ENCODE results near the gene CCDC146.
"Not testable (repeated sequence)": the region's sequence is repeated elsewhere in the genome, so short reads cannot be mapped to it uniquely, and the experiment has no call there.

The CCDC146 gene

DNA sequence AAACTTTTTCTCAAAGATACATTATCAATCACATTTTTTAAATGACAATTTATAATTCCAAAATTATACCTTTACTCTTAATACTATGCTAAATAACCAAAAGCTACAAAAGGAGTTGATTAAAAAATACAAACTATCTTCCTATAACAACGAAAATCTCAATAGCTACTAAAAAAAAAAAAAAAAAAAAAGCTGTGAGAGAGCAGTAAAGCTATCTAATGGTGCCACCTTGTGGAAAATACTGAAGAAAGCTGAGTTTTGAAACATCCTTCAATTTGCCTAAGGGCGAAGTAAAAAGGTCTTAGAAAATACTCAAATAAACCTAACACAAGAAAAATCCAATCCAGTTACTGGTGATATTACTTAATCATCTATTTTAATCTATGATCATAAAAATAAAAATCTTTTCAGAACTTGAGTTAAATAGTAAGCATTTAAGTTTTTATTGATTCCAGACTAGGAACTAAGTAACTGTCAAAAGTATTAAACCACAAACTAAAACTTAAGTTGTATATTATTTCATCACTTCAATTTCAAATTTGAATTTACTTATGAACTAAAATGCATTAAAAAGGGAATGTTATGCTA, 9.6 kb upstream of the CCDC146 start:
- H3K36me3 Mint-ChIP-seq (ENCODE audit: low read depth); H3K27me3 Mint-ChIP-seq; H3K4me1 Mint-ChIP-seq (ENCODE audit: low read depth); H3K4me3 Mint-ChIP-seq; H3K9me3 Mint-ChIP-seq; H3K27ac Mint-ChIP-seq: not testable (repeated sequence)

- not testable (repeated sequence) for H3K9me3 Mint-ChIP-seq, H3K27ac Mint-ChIP-seq
These were observed 3.1 kb downstream of the CCDC146 start for GRCh38 chr7:77125486-77125885.

DNA sequence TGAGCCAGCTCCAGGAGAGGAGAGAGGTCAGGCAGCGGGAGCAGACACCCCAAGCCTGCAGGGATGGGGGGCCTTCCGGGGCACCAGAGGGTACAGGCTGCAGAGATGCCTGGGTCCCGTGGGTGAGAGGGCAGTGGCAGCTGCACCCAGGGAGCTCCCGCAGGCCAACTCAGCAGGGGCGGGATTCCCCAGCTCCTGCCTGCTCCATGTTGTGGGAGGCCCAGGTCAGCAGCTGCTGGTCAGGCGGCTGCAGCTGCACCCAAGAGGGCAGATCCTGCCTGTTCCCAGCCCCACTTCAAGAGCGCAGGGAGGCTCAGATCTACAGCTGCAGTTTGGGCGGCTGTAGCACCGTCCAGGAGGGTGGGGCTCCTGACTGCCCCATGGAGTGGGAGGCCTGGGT, 4.6 kb downstream of the CCDC146 start:
- H3K27ac Mint-ChIP-seq; H3K4me3 Mint-ChIP-seq; H3K27me3 Mint-ChIP-seq; H3K9me3 Mint-ChIP-seq; H3K36me3 Mint-ChIP-seq (ENCODE audit: low read depth): not testable (repeated sequence)
- H3K4me1 Mint-ChIP-seq (ENCODE audit: low read depth) = peaks cover 16% of the 10 kb centered on the region

More at GRCh38 chr7:77125486-77125885, 3.1 kb downstream of the CCDC146 start:
- H3K27me3 Mint-ChIP-seq; H3K4me3 Mint-ChIP-seq; H3K36me3 Mint-ChIP-seq (ENCODE audit: low read depth): not testable (repeated sequence)
- H3K4me1 Mint-ChIP-seq (ENCODE audit: low read depth) = peaks cover 23% of the 10 kb centered on the region

DNA sequence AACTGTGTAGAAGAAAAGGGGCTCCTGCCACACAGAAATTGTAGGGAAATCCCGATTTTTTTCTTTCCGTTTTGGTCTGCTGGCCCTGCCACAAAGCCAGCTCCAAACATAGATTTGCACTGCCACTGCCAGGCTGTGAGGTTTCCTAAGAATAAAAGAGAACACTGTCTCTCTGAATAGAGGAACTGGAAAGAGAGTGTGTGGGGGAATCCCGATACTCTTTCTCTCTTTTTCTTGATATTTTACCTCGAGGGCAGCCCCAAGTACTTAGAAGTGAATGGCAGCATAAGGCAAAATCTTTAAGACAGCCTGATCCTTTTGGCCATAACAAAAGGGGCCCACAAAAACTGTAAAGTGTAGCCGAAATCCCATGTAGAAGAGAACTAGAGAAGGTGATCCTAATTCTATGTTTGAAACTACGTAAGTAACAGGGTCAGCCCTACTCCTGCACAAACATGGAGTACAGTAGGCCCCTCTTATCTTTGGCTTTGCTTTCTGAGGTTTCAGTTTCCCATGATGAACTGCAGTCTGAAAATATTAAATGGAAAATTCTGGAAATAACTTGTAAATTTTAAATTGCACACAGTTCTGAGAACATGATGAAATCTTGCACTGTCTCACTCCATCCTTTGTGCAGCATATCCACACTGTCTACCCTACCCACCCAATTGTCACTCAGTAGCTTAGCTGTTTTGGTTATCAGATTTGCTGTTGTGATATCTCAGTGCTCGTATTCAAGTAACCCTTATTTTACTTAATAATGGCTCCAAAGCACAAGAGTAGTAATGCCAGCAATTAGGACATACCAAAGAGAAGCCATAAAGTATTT, 6.4 kb downstream of the CCDC146 start:
- H3K4me3 Mint-ChIP-seq; H3K36me3 Mint-ChIP-seq (ENCODE audit: low read depth); H3K27ac Mint-ChIP-seq; H3K9me3 Mint-ChIP-seq; H3K27me3 Mint-ChIP-seq: not testable (repeated sequence)
- H3K4me1 Mint-ChIP-seq (ENCODE audit: low read depth) = peaks cover 12% of the 10 kb centered on the region

GRCh38 chr7:77131781-77132180, 9.4 kb downstream of the CCDC146 start:
- H3K36me3 Mint-ChIP-seq (ENCODE audit: low read depth); H3K27me3 Mint-ChIP-seq; H3K4me3 Mint-ChIP-seq: not testable (repeated sequence)

DNA sequence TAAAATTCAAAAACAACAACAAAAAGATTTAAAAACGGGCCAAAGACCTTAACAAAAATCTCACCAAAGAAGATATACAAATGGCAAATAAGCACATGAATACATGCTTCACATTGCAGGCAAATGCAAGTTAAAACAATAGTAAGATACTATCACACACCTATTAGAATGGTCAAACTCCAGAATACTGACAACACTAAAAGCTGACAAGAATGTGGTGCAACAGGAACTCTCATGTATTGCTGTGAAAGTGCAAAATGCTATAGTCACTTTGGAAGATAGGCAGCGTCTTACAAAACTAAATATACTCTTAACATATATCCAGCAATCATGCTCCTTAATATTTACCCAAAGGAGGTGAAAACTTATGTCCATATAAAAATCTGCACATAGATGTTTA, 16.3 kb downstream of the CCDC146 start:
- not testable (repeated sequence) for H3K4me1 Mint-ChIP-seq (ENCODE audit: low read depth); H3K27ac Mint-ChIP-seq; H3K9me3 Mint-ChIP-seq; H3K4me3 Mint-ChIP-seq; H3K36me3 Mint-ChIP-seq (ENCODE audit: low read depth); H3K27me3 Mint-ChIP-seq

More at GRCh38 chr7:77131781-77132180, 9.4 kb downstream of the CCDC146 start:
- not testable (repeated sequence) for H3K27ac Mint-ChIP-seq, H3K9me3 Mint-ChIP-seq
- H3K4me1 Mint-ChIP-seq (ENCODE audit: low read depth) = peaks cover 12% of the 10 kb centered on the region

- H3K4me3 Mint-ChIP-seq, H3K27me3 Mint-ChIP-seq: not testable (repeated sequence)
These were observed 17.9 kb downstream of the CCDC146 start for GRCh38 chr7:77140291-77140690.

GRCh38 chr7:77152232-77152631, 29.8 kb downstream of the CCDC146 start:
- peaks cover 13% of the 10 kb centered on the region for H3K4me1 Mint-ChIP-seq (ENCODE audit: low read depth)
- not testable (repeated sequence) for H3K27ac Mint-ChIP-seq; H3K36me3 Mint-ChIP-seq (ENCODE audit: low read depth); H3K4me3 Mint-ChIP-seq; H3K27me3 Mint-ChIP-seq; H3K9me3 Mint-ChIP-seq

More at GRCh38 chr7:77140291-77140690, 17.9 kb downstream of the CCDC146 start:
- not testable (repeated sequence) for H3K27ac Mint-ChIP-seq; H3K36me3 Mint-ChIP-seq (ENCODE audit: low read depth); H3K9me3 Mint-ChIP-seq; H3K4me1 Mint-ChIP-seq (ENCODE audit: low read depth)

- H3K27ac Mint-ChIP-seq = peak overlapping the region; percentile 78
- not testable (repeated sequence) for H3K27me3 Mint-ChIP-seq; H3K9me3 Mint-ChIP-seq; H3K36me3 Mint-ChIP-seq (ENCODE audit: low read depth); H3K4me3 Mint-ChIP-seq
- peaks cover 25% of the 10 kb centered on the region for H3K4me1 Mint-ChIP-seq (ENCODE audit: low read depth)
These were observed 32.6 kb downstream of the CCDC146 start for GRCh38 chr7:77154917-77155464.

DNA sequence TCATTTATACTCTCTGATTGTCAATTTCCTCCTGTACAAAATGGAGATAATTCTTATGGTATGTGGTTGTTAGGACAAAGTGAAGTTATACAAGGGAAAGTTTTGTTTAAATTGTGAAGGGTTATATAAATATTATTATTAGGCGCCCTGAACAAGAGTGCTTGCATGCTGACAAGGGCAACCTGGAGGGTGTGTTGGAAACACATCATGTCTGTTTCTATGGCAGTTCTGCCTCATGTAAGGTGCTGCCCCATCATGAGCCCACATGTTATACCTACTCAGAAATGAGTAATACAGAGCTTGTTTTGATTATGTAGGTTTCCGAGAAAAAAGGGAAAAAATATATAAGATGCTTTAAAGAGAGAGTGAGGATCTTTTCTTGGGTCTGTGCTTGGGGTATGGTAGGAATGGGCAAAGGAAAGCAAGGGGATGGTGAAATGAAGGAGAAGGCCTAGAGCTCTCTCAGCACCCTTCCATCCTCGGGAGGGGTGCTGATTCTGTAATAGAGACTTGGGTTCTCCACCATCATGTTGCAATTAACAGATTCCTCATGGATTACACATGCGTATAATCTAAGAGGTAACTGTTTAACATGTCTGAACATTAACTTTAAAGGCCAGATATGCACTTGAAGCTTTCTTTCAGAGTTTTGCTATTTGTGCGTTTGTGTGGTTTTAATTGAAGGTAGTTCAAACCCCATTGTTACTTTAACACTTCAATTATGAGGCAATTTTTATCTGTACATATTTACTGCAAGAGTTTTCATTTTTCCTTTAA, 33.4 kb downstream of the CCDC146 start:
- not testable (repeated sequence) for H3K27me3 Mint-ChIP-seq; H3K4me3 Mint-ChIP-seq; H3K9me3 Mint-ChIP-seq; H3K36me3 Mint-ChIP-seq (ENCODE audit: low read depth)
- H3K4me1 Mint-ChIP-seq (ENCODE audit: low read depth) = peaks cover 25% of the 10 kb centered on the region
- H3K27ac Mint-ChIP-seq = peak overlapping the region; percentile 78

GRCh38 chr7:77157034-77157433, 34.6 kb downstream of the CCDC146 start:
- not testable (repeated sequence) for H3K9me3 Mint-ChIP-seq; H3K36me3 Mint-ChIP-seq (ENCODE audit: low read depth); H3K4me3 Mint-ChIP-seq; H3K27me3 Mint-ChIP-seq
- peaks cover 25% of the 10 kb centered on the region for H3K4me1 Mint-ChIP-seq (ENCODE audit: low read depth)
- peak overlapping the region; percentile 75 for H3K27ac Mint-ChIP-seq

GRCh38 chr7:77157446-77157845, 35.0 kb downstream of the CCDC146 start:
- H3K9me3 Mint-ChIP-seq = no peaks in the 10 kb centered on the region
- peak overlapping the region; percentile 75 for H3K27ac Mint-ChIP-seq
- H3K36me3 Mint-ChIP-seq (ENCODE audit: low read depth) = no peaks in the 10 kb centered on the region
- H3K4me1 Mint-ChIP-seq (ENCODE audit: low read depth) = peaks cover 25% of the 10 kb centered on the region
- H3K27me3 Mint-ChIP-seq = no peaks in the 10 kb centered on the region
- peak overlapping the region; percentile 43 for H3K4me3 Mint-ChIP-seq

DNA sequence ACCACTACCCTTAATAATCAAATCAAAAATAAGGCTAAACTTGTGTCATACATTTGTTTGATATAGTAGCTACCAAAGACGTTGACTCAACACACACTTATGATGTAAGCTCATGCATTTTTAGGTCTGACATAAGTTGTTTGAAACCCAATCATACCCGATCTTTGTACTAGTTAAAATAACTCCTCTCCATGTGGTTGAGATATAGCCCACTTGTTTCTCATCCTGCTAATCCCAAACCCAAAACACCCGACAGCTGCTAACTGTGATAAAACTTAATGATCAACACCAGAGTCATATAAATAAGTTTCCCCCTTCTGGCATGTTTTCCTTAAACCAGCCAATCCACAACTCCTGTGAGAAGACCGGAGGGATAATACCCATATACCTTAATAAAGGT, 48.7 kb downstream of the CCDC146 start:
- H3K36me3 Mint-ChIP-seq (ENCODE audit: low read depth); H3K27me3 Mint-ChIP-seq; H3K4me1 Mint-ChIP-seq (ENCODE audit: low read depth); H3K27ac Mint-ChIP-seq; H3K9me3 Mint-ChIP-seq; H3K4me3 Mint-ChIP-seq: not testable (repeated sequence)

GRCh38 chr7:77172437-77173172, 50.2 kb downstream of the CCDC146 start:
- H3K27ac Mint-ChIP-seq; H3K4me3 Mint-ChIP-seq; H3K27me3 Mint-ChIP-seq; H3K4me1 Mint-ChIP-seq (ENCODE audit: low read depth); H3K9me3 Mint-ChIP-seq; H3K36me3 Mint-ChIP-seq (ENCODE audit: low read depth): not testable (repeated sequence)

DNA sequence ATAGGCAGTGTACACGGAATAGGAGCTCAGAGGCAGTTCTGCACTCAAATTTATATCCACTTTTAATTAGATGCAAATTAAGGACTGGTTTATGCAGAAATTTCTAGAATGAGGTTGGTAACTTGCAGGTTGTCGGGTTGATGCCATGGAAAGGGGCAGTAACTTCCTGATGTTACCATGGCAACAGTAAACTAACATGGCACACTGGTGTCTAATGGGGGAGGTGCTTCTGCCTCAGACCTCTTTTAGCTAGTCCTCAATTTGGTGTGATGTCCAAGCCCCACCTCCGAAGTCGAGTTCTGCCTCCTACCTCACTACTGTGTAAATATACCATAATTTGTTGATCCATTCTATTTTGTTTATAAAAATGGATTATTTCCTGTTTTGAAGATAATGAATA, 52.0 kb downstream of the CCDC146 start:
- H3K27ac Mint-ChIP-seq = not testable (repeated sequence)

More for the DNA sequence above, 52.0 kb downstream of the CCDC146 start:
- H3K27me3 Mint-ChIP-seq; H3K9me3 Mint-ChIP-seq; H3K4me1 Mint-ChIP-seq (ENCODE audit: low read depth); H3K4me3 Mint-ChIP-seq; H3K36me3 Mint-ChIP-seq (ENCODE audit: low read depth): not testable (repeated sequence)
